IPS-15b (cell line): ENCODE data around the gene CERS5.

Experiments used
- H3K27me3 ChIP-seq: one replicate; pipeline ENCODE4 v1.6.1; 2013; ENCODE audit warnings: low read length; ENCODE audit not compliant: control insufficient read depth, insufficient read depth
- H3K36me3 ChIP-seq: one replicate; pipeline ENCODE4 v1.6.1; 2013; ENCODE audit warnings: low read length; ENCODE audit not compliant: control insufficient read depth, insufficient read depth
- H3K4me1 ChIP-seq: one replicate; pipeline ENCODE4 v1.6.1; 2013; ENCODE audit warnings: mild to moderate bottlenecking, low read length; ENCODE audit not compliant: control insufficient read depth, insufficient read depth
- H3K4me3 ChIP-seq: one replicate; pipeline ENCODE4 v1.5.1; 2013; ENCODE audit warnings: low read depth, low read length
- H3K9ac ChIP-seq: one replicate; pipeline ENCODE4 v1.6.1; 2013; ENCODE audit warnings: low read depth, mild to moderate bottlenecking, low read length
- H3K9me3 ChIP-seq: one replicate; pipeline ENCODE4 v1.6.1; 2013; ENCODE audit warnings: mild to moderate bottlenecking, low read length; ENCODE audit not compliant: control insufficient read depth, insufficient read depth

Gene CERS5

GRCh38 chr12:50198829-50199228, 31.7 kb upstream of the CERS5 start:
- H3K9ac ChIP-seq, result no peak overlapping the region
- H3K9me3 ChIP-seq, result no peaks in the 10 kb centered on the region
- H3K36me3 ChIP-seq, result peaks cover 3% of the 10 kb centered on the region
- no peak overlapping the region for H3K4me3 ChIP-seq
- peaks cover 10% of the 10 kb centered on the region for H3K4me1 ChIP-seq
- no peaks in the 10 kb centered on the region for H3K27me3 ChIP-seq

DNA sequence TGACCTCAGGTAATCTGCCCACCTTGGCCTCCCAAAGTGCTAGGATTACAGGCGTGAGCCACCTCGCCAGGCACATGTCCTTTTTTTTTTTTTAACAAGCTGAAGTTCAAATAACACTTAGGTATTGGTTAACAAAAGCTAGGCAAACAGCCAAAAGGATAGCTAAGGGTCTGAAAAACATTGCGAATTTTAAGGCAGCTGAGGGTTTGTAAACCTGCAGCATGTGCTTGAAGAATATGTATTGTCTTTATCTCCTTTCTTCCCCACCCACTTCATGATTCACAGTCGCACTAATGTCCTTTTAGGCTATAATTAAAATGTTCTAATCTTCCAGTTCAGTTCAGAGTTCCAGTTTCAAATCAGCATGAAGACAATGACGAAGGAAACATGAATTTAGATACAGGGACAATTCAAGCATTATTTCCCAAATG, 30.1 kb upstream of the CERS5 start:
- Histone ChIP-seq H3K4me3 (no peak overlapping the region), H3K9me3 (no peaks in the 10 kb centered on the region), H3K36me3 (no peaks in the 10 kb centered on the region), H3K4me1 (peaks cover 5% of the 10 kb centered on the region), H3K9ac (no peak overlapping the region), H3K27me3 (no peaks in the 10 kb centered on the region)

DNA sequence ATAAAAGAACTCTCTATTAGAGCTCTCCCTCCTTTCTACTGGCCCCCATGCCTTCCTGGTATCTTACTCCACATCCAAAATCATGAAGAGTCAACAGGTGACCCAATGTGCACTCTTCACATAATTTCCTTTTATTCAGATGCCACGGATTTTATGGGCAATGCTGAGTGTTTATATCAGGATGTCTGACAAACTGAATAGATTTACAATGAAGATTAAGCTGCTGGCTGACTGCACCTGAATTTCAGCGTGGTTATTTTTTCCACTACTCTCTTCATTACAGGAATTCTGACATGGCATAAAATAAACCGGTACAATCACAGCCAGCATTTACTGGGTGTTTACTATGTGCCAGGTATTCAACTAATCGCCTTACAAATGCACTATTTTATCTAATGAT, 29.4 kb upstream of the CERS5 start:
- Histone ChIP-seq H3K4me1 (no peaks in the 10 kb centered on the region), H3K4me3 (no peak overlapping the region), H3K9me3 (no peaks in the 10 kb centered on the region), H3K27me3 (no peaks in the 10 kb centered on the region), H3K9ac (no peak overlapping the region), H3K36me3 (no peaks in the 10 kb centered on the region)

DNA sequence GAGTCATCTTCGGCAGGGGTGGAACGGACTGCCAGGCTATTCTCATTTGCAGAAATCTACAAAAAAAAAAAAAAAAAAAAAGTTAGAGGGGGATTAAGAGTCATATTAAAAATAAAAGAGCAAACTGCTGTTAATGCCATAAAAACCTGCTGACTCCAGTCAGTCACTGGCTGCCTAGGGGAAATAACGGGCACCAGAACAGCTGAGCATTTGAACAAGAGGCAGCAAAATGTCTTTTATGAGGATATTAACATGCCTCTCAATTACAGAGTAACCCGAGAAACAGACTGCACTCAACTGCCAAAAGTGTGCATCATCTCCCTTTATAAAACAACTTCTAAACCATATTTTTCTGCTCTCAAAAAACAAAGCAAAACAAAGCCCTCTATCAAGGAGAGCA, 28.7 kb upstream of the CERS5 start:
- Histone ChIP-seq H3K9me3 (no peaks in the 10 kb centered on the region), H3K27me3 (no peaks in the 10 kb centered on the region), H3K4me3 (no peak overlapping the region), H3K4me1 (no peaks in the 10 kb centered on the region), H3K9ac (no peak overlapping the region), H3K36me3 (no peaks in the 10 kb centered on the region)

GRCh38 chr12:50192908-50193307, 25.7 kb upstream of the CERS5 start:
- no peak overlapping the region for H3K4me3 ChIP-seq
- no peaks in the 10 kb centered on the region for H3K4me1 ChIP-seq
- H3K27me3 ChIP-seq, result no peaks in the 10 kb centered on the region
- H3K9ac ChIP-seq, result no peak overlapping the region
- no peaks in the 10 kb centered on the region for H3K9me3 ChIP-seq
- no peaks in the 10 kb centered on the region for H3K36me3 ChIP-seq

GRCh38 chr12:50192236-50192635, 25.1 kb upstream of the CERS5 start:
- Histone ChIP-seq H3K9ac (no peak overlapping the region), H3K36me3 (no peaks in the 10 kb centered on the region), H3K9me3 (no peaks in the 10 kb centered on the region), H3K4me1 (no peaks in the 10 kb centered on the region), H3K4me3 (no peak overlapping the region), H3K27me3 (no peaks in the 10 kb centered on the region)

DNA sequence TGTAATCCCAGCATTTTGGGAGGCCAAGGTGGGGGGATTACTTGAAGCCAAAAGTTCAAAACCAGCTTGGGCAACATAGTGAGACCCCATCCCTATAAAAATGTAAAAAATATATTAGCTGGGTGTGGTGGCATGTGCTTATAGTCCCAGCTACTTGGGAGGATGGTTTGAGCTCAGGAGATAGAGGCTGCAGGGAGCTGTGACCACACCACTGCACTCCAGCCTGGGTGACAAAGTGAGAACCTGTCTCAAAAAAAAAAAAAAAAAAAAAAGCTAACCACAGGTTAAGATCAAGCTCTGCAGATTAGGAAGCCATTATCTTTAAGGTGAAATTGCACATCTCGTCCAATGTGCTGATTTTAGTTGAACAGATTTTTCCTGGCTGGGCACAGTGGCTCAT, 23.7 kb upstream of the CERS5 start:
- no peak overlapping the region for H3K9ac ChIP-seq
- no peaks in the 10 kb centered on the region for H3K36me3 ChIP-seq
- H3K4me3 ChIP-seq, result no peak overlapping the region
- H3K9me3 ChIP-seq, result no peaks in the 10 kb centered on the region
- H3K4me1 ChIP-seq, result no peaks in the 10 kb centered on the region
- no peaks in the 10 kb centered on the region for H3K27me3 ChIP-seq

GRCh38 chr12:50188875-50189575, 21.9 kb upstream of the CERS5 start:
- H3K4me3 ChIP-seq, result no peak overlapping the region
- H3K9ac ChIP-seq, result no peak overlapping the region
- H3K36me3 ChIP-seq, result no peaks in the 10 kb centered on the region
- no peaks in the 10 kb centered on the region for H3K4me1 ChIP-seq
- H3K27me3 ChIP-seq, result no peaks in the 10 kb centered on the region
- H3K9me3 ChIP-seq, result no peaks in the 10 kb centered on the region

- H3K27me3 ChIP-seq, result no peaks in the 10 kb centered on the region
- H3K9ac ChIP-seq, result no peak overlapping the region
- no peaks in the 10 kb centered on the region for H3K9me3 ChIP-seq
- H3K36me3 ChIP-seq, result no peaks in the 10 kb centered on the region
- H3K4me1 ChIP-seq, result no peaks in the 10 kb centered on the region
- no peak overlapping the region for H3K4me3 ChIP-seq
These were observed 21.1 kb upstream of the CERS5 start for GRCh38 chr12:50188241-50188781.

DNA sequence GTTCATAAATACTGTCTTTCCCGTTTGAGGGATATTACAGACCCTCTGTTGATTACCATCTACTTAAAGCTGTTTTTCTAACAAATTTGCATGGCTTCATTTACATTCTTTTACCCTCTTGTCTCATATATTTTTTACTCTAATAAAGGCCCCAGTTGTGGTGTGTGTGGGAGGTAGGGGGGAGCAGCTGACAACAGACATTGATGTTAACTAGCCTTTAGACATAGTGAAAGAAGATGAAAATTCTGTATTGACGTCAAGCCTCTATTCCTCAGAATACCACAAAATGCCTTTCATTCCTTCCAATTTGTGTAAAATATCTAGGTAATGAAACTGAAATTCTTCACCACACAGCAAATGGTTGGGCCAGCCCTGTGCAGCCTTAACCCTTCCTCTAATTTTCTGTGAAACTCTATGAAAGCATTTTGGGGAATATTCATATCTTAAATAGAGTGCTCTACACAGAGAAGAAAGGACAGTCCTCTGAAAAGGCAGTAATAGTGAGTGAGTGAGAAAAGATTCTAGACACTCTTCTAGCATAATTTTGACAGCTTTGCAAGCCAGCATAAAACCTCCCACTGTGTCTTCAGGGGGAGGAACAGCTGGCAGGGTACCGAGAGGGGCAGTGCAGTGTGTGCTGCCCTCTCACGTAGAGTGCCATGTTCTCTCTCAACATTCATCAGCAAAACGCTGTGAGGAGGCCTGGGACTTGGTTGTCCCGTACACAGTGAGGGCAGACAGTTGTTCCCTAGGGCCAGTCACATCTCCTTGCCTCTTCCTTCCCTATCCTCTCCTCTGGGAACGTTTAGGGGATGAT, 20.1 kb upstream of the CERS5 start:
- Histone ChIP-seq H3K4me3 (no peak overlapping the region), H3K36me3 (no peaks in the 10 kb centered on the region), H3K4me1 (no peaks in the 10 kb centered on the region), H3K27me3 (no peaks in the 10 kb centered on the region), H3K9me3 (no peaks in the 10 kb centered on the region), H3K9ac (no peak overlapping the region)

GRCh38 chr12:50186681-50187080, 19.5 kb upstream of the CERS5 start:
- Histone ChIP-seq H3K9me3 (no peaks in the 10 kb centered on the region), H3K4me3 (no peak overlapping the region), H3K27me3 (no peaks in the 10 kb centered on the region), H3K36me3 (no peaks in the 10 kb centered on the region), H3K9ac (no peak overlapping the region), H3K4me1 (no peaks in the 10 kb centered on the region)
